GM12874 (cell line): Measurements from ENCODE around the gene GBE1.

Source experiments
- CTCF ChIP-seq: IDR thresholded peaks from 2 replicates; pipeline ENCODE4 v1.5.1; 2011; ENCODE audit warnings: low read depth, mild to moderate bottlenecking, control low read depth, low read length, moderate library complexity; ENCODE audit not compliant: insufficient read depth

The GBE1 gene

GRCh38 chr3:81749265-81749664 is 12.2 kb downstream of the GBE1 start:
- TF ChIP-seq CTCF: no peak

DNA sequence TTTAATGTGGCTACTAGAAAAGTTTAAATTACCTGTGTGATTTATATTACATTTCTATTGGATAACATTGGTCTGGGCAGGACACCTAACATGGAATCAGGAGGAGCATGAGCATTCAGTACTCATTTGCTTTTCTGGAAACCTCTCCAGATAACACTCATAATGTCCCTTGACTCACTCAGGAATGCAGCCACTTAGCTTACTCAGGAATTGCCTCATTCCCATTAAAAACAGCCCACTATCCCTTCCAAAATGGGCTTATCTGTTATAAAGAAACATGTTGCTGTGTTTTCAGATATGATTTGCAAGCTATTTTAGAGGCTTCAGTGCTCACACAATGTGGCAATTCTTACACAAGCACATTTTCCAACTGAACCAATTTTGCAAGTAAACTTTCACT is 17.1 kb downstream of the GBE1 start:
- no peak for TF ChIP-seq CTCF

DNA sequence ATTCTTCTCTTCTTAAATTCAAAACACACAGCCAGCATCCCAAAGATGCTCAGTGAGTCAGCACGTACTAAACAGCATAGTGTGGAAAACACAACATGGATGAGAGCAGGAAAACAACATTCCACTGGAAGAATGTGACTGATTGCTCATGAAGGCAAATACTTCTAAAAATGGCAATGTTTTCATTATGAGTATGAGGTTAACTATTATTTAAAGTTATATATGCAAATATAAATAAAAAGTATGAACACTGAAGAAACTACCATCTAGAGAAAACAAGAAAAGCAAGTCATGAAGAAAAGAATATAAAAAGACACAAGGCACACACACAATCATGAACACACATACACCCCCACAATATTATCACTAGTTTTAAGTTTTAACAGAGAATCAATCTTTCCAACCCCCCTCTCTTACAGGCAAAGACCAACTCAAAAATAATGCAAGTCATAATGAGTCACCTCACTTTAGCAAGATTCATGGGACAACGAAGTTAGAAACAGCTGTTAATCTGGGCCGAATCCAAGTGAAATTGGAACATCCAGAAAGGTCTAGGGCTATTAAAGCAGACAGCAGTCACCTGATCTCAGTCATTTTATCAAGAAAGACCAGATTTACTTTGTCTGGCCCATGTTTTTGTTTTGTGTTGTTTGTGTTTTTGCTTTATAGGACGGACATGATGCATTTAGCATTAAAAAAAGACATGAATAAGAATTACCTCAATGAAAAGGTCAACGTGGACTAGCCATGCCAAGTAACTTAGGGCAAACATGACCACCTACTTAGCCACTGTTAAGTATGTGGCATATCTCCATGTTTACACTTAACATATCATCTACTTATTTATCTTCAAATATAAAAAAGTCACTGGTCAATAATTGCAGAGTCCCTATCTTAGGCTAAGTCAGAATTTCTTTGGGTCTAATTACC is 18.1 kb downstream of the GBE1 start:
- no peak for TF ChIP-seq CTCF

- no peak for TF ChIP-seq CTCF
Measured at GRCh38 chr3:81742581-81742980, 18.9 kb downstream of the GBE1 start.

DNA sequence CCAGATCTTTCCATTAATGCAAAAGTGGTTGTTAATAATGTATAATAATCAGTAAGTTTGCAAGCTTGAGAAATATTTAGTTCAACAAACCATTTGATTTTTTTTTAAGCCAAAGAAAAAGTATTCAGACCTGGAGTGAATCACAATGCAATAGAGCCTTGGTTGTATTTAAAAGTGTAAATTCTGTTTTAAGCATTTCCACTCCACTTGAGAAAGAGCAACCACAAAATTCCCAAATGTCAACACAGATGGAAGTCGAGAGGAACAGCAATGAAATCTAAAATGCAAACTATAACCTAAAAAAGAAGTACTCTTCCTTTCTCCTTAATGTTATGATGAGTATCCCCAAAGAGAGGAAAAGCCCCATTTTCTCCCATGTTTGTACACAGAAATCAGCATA is 20.2 kb downstream of the GBE1 start:
- TF ChIP-seq CTCF: no peak

GRCh38 chr3:81740731-81741130 is 20.7 kb downstream of the GBE1 start:
- no peak for TF ChIP-seq CTCF

GRCh38 chr3:81735334-81735733 is 26.1 kb downstream of the GBE1 start:
- no peak for TF ChIP-seq CTCF
